Memory B cell (primary cell): Measurements from ENCODE around the gene SLC66A3.
A peak's percentile ranks its signal among the peaks of the same experiment; 100 is the strongest.

Source experiments
- ATAC-seq: fragments of 150-1000 bp; cut with Tn5 transposase; 2 replicates; pipeline ENCODE4 v1.10.0; 2021; ENCODE audit warnings: low read depth, mild to moderate bottlenecking, moderate library complexity
- DNase-seq, 2 donors: peaks; one replicate each; pipeline ENCODE4 v3.0.0; 2022; ENCODE audit warnings: low spot score in 2 of 2
- H3K27ac Mint-ChIP-seq: one replicate; pipeline ENCODE4 v1.8.0; 2022; ENCODE audit warnings: mild to moderate bottlenecking, moderate library complexity, mixed read lengths
- H3K27me3 Mint-ChIP-seq: one replicate; pipeline ENCODE4 v1.8.0; 2022; ENCODE audit warnings: mixed read lengths
- H3K36me3 Mint-ChIP-seq: one replicate; pipeline ENCODE4 v1.8.0; 2022; ENCODE audit warnings: mild to moderate bottlenecking, mixed read lengths
- H3K4me1 Mint-ChIP-seq: one replicate; pipeline ENCODE4 v1.8.0; 2022; ENCODE audit warnings: mixed read lengths
- H3K4me3 Mint-ChIP-seq: one replicate; pipeline ENCODE4 v1.8.0; 2022; ENCODE audit warnings: mild to moderate bottlenecking, moderate library complexity, mixed read lengths
- H3K9me3 Mint-ChIP-seq: one replicate; pipeline ENCODE4 v1.8.0; 2022; ENCODE audit warnings: mixed read lengths

Gene SLC66A3

GRCh38 chr2:11155381-11156035, at the start of gene SLC66A3:
TSS of gene SLC66A3 (plus strand) at chr2:11155467. CDS start at chr2:11155547, 80 bp downstream.
- peak; percentile 79 for ATAC-seq
- Mint-ChIP-seq H3K27me3 (no peaks in the 10 kb centered on the region), H3K4me3 (peak within 1 kb of the TSS; percentile 86), H3K36me3 (no peaks in the 10 kb centered on the region), H3K9me3 (no peaks in the 10 kb centered on the region), H3K4me1 (peaks cover 17% of the 10 kb centered on the region), H3K27ac (peak within 1 kb of the TSS; percentile 84)
- peak; percentile 82 to 88 for DNase-seq

- no peak overlapping the region for H3K4me3 Mint-ChIP-seq
- H3K36me3 Mint-ChIP-seq, result peaks cover 2% of the 10 kb centered on the region
- H3K4me1 Mint-ChIP-seq, result peaks cover 3% of the 10 kb centered on the region
- no peak for ATAC-seq
- DNase-seq, result no peak
- H3K9me3 Mint-ChIP-seq, result peaks cover 9% of the 10 kb centered on the region
- H3K27ac Mint-ChIP-seq, result no peak overlapping the region
- H3K27me3 Mint-ChIP-seq, result peaks cover 8% of the 10 kb centered on the region
Observed at GRCh38 chr2:11109002-11109401, 46.3 kb upstream of the SLC66A3 start.

GRCh38 chr2:11112870-11113428, 42.3 kb upstream of the SLC66A3 start:
- no peak overlapping the region for H3K4me3 Mint-ChIP-seq
- peaks cover 3% of the 10 kb centered on the region for H3K4me1 Mint-ChIP-seq
- no peak for ATAC-seq
- no peak for DNase-seq
- H3K36me3 Mint-ChIP-seq, result peaks cover 2% of the 10 kb centered on the region
- H3K27me3 Mint-ChIP-seq, result peaks cover 7% of the 10 kb centered on the region
- H3K9me3 Mint-ChIP-seq, result peaks cover 9% of the 10 kb centered on the region
- H3K27ac Mint-ChIP-seq, result peak overlapping the region; percentile 64

- peaks cover 5% of the 10 kb centered on the region for H3K9me3 Mint-ChIP-seq
- H3K27ac Mint-ChIP-seq, result no peak overlapping the region
- H3K36me3 Mint-ChIP-seq, result peaks cover 2% of the 10 kb centered on the region
- DNase-seq, result no peak
- no peak for ATAC-seq
- H3K27me3 Mint-ChIP-seq, result peaks cover 10% of the 10 kb centered on the region
- H3K4me3 Mint-ChIP-seq, result no peak overlapping the region
- H3K4me1 Mint-ChIP-seq, result peaks cover 5% of the 10 kb centered on the region
Observed at GRCh38 chr2:11117776-11118175, 37.5 kb upstream of the SLC66A3 start.

GRCh38 chr2:11118761-11119160, 36.5 kb upstream of the SLC66A3 start:
- H3K4me3 Mint-ChIP-seq, result no peak overlapping the region
- peaks cover under 1% of the 10 kb centered on the region for H3K36me3 Mint-ChIP-seq
- ATAC-seq, result no peak
- H3K27me3 Mint-ChIP-seq, result peaks cover 10% of the 10 kb centered on the region
- H3K27ac Mint-ChIP-seq, result no peak overlapping the region
- H3K9me3 Mint-ChIP-seq, result peaks cover under 1% of the 10 kb centered on the region
- no peak for DNase-seq
- peaks cover 5% of the 10 kb centered on the region for H3K4me1 Mint-ChIP-seq

- DNase-seq, result no peak
- Mint-ChIP-seq H3K27ac (no peak overlapping the region), H3K4me3 (no peak overlapping the region), H3K27me3 (peaks cover 8% of the 10 kb centered on the region), H3K9me3 (no peaks in the 10 kb centered on the region), H3K4me1 (peaks cover 8% of the 10 kb centered on the region), H3K36me3 (no peaks in the 10 kb centered on the region)
- no peak for ATAC-seq
Observed at GRCh38 chr2:11121099-11121822, 34.0 kb upstream of the SLC66A3 start.

GRCh38 chr2:11121823-11122155, 33.5 kb upstream of the SLC66A3 start:
- H3K27ac Mint-ChIP-seq, result no peak overlapping the region
- H3K4me1 Mint-ChIP-seq, result peaks cover 8% of the 10 kb centered on the region
- ATAC-seq (no peak), DNase-seq (no peak)
- no peaks in the 10 kb centered on the region for H3K9me3 Mint-ChIP-seq
- H3K36me3 Mint-ChIP-seq, result no peaks in the 10 kb centered on the region
- peaks cover 8% of the 10 kb centered on the region for H3K27me3 Mint-ChIP-seq
- no peak overlapping the region for H3K4me3 Mint-ChIP-seq

- H3K36me3 Mint-ChIP-seq, result no peaks in the 10 kb centered on the region
- H3K27me3 Mint-ChIP-seq, result peaks cover 8% of the 10 kb centered on the region
- peaks cover 8% of the 10 kb centered on the region for H3K4me1 Mint-ChIP-seq
- no peak for ATAC-seq
- no peak overlapping the region for H3K27ac Mint-ChIP-seq
- H3K9me3 Mint-ChIP-seq, result no peaks in the 10 kb centered on the region
- DNase-seq, result no peak
- no peak overlapping the region for H3K4me3 Mint-ChIP-seq
Observed at GRCh38 chr2:11122380-11122779, 32.9 kb upstream of the SLC66A3 start.

- H3K27ac Mint-ChIP-seq, result no peak overlapping the region
- ATAC-seq, result no peak
- H3K9me3 Mint-ChIP-seq, result no peaks in the 10 kb centered on the region
- peaks cover 3% of the 10 kb centered on the region for H3K27me3 Mint-ChIP-seq
- DNase-seq, result no peak
- H3K4me1 Mint-ChIP-seq, result peaks cover 9% of the 10 kb centered on the region
- H3K36me3 Mint-ChIP-seq, result no peaks in the 10 kb centered on the region
- H3K4me3 Mint-ChIP-seq, result no peak overlapping the region
Observed at GRCh38 chr2:11123001-11123809, 32.1 kb upstream of the SLC66A3 start.

GRCh38 chr2:11123856-11124759, 31.2 kb upstream of the SLC66A3 start:
- Mint-ChIP-seq H3K27me3 (peaks cover 3% of the 10 kb centered on the region), H3K4me1 (peaks cover 13% of the 10 kb centered on the region), H3K27ac (no peak overlapping the region), H3K36me3 (no peaks in the 10 kb centered on the region), H3K9me3 (no peaks in the 10 kb centered on the region), H3K4me3 (no peak overlapping the region)
- ATAC-seq (peak; percentile 45), DNase-seq (peak; percentile 32 to 40)

- Mint-ChIP-seq H3K27me3 (peaks cover 3% of the 10 kb centered on the region), H3K4me1 (peaks cover 15% of the 10 kb centered on the region), H3K4me3 (no peak overlapping the region), H3K9me3 (no peaks in the 10 kb centered on the region), H3K27ac (no peak overlapping the region), H3K36me3 (no peaks in the 10 kb centered on the region)
- DNase-seq (no peak), ATAC-seq (no peak)
Observed at GRCh38 chr2:11124760-11125068, 30.6 kb upstream of the SLC66A3 start.

- Mint-ChIP-seq H3K9me3 (no peaks in the 10 kb centered on the region), H3K4me3 (no peak overlapping the region), H3K27ac (no peak overlapping the region), H3K36me3 (no peaks in the 10 kb centered on the region), H3K27me3 (no peaks in the 10 kb centered on the region), H3K4me1 (peaks cover 14% of the 10 kb centered on the region)
- ATAC-seq (no peak), DNase-seq (no peak)
Observed at GRCh38 chr2:11127761-11128160, 27.5 kb upstream of the SLC66A3 start.

- DNase-seq, result no peak
- Mint-ChIP-seq H3K9me3 (no peaks in the 10 kb centered on the region), H3K27ac (peak overlapping the region; percentile 55), H3K27me3 (no peaks in the 10 kb centered on the region), H3K36me3 (no peaks in the 10 kb centered on the region), H3K4me3 (no peak overlapping the region), H3K4me1 (peaks cover 17% of the 10 kb centered on the region)
- ATAC-seq, result no peak
Observed at GRCh38 chr2:11128243-11128951, 26.9 kb upstream of the SLC66A3 start.
